GM19468 (cell line): ENCODE measurements around the gene VASH2.
"Not testable (repeated sequence)": the region's sequence is repeated elsewhere in the genome, so short reads cannot be mapped to it uniquely, and the experiment has no call there.

Experiments
- ATAC-seq: cut with Tn5 transposase; IDR thresholded peaks from one replicate; pipeline ENCODE4 v1.9.1; 2021; ENCODE audit warnings: mild to moderate bottlenecking, moderate library complexity, moderate number of reproducible peaks; ENCODE audit not compliant: unreplicated experiment; ENCODE audit errors: extremely low read depth

VASH2 gene

GRCh38 chr1:213017447-213018273 lies 67.3 kb downstream of the VASH2 start:
- no peak for ATAC-seq

GRCh38 chr1:213019450-213019849 lies 69.1 kb downstream of the VASH2 start:
- ATAC-seq = no peak

DNA sequence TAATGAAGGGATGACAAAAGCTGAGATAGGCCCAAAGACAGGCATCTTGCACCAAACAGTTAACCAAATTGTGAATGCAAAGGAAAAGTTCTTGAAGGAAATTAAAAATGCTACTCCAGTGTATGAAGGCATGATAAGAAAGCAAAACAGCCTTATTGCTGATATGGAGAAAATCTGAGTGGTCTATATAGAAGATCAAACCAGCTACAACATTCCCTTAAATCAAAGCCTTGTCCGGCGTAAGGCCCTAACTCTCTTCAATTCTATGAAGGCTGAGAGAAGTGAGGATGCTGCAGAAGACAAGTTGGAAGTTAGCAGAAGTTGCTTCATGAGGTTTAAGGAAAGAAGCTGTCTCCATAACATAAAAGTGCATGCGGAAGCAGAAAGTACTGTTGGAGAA lies 69.7 kb downstream of the VASH2 start:
- no peak for ATAC-seq

GRCh38 chr1:213027024-213027423 lies 76.7 kb downstream of the VASH2 start:
- ATAC-seq = not testable (repeated sequence)

GRCh38 chr1:213032651-213033050 lies 82.3 kb downstream of the VASH2 start:
- ATAC-seq = no peak

DNA sequence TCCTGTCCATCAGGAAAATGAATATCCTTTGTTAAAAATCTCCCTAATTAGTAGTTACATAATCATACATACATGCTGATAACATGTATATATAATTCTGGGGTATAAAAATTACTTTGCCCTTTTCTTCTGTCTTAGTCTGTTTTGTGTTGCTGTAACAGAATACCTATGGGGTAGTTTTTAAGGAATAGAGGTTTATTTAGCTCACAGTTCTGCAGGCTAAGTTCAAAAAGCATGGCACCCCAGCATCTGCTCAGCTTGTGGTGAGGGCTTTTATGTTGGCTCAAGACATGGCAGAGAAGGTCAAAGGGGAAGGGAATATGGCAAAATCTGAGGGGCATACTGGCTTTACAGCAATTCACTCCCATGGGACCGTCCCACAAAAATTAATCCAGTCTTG lies 84.4 kb downstream of the VASH2 start:
- no peak for ATAC-seq

DNA sequence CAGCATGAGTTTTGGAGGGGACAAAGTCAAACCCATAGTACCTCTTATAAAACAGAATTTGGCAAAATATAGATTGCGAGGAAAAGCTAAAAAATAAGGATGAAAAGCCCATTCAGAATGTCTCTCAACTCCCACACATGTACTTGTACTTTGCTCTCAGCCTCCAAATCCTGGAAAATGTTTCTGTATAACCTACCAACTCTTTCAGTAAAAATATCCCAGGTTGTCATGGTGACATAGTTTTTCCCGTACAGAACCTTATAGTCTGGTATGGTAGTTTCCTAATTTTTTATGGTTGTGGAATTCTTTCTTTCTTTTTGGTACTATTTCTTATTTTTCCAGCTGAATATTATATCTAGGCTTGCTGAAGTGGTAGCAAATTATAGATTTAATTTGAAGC lies 85.2 kb downstream of the VASH2 start:
- no peak for ATAC-seq
